Measurements from ENCODE around the gene LENG9.

DNA sequence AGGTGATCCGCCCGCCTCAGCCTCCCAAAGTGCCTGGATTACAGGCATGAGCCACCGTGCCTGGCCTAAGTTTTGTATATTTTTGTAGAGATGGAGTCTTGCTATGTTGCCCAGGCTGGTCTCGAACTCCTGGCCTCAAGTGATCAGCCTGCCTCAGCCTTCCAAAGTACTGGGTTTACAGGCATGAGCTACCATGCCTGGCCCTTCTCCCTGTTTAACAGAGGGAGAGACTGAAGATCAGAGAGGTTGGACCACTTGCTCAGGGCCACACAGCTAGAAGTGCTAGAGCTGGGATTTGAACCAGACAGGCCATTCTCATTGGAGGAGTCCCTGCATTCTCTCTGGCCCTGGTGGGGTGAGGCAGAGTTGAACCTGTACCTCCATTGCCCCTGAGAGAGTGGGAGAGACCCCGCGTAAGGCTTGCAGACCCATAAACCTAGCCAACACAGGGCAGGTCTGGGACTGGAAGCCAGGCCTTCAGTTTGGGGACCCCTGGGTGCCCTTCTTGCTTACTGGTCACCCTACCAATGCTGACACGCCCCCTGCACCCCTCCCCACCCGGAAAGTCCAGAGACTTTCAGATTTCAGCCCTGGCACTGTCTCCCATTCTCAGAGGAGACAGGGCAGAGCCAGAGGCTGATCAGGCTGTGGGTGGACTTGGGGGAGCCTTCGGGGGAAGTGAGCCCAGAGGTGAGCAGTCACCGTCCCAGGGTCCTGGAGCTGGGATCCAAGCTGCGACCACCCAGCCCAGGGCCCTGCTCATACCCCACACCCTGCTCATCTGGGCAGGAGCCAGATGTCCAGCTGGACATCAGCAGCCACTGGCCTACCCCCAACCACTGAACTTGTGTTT, 35.0 kb downstream of the LENG9 start:
- TF ChIP-seq POLR2AphosphoS5 (IDR thresholded peaks at IDR 0.05; ENCODE audit: low read depth, low read length) (no peak), POLR2A (IDR thresholded peaks at IDR 0.05; ENCODE audit: low read depth, low read length) (no peak), TAF1 (IDR thresholded peaks at IDR 0.05; ENCODE audit: low read depth, low read length) (no peak)
